Measurements from ENCODE around the gene NELFB.
"Not testable (repeated sequence)": the region's sequence is repeated elsewhere in the genome, so short reads cannot be mapped to it uniquely, and the experiment has no call there.

The NELFB gene

GRCh38 chr9:137234055-137234697 lies 21.0 kb upstream of the NELFB start:
- peaks cover 11% of the 10 kb centered on the region for H3K4me1 ChIP-seq (ENCODE audit: control insufficient read depth, insufficient read depth, low read length)
- no peak overlapping the region for H3K27ac ChIP-seq (ENCODE audit: low read depth, low read length)
- no peaks in the 10 kb centered on the region for H3K36me3 ChIP-seq (ENCODE audit: control insufficient read depth, insufficient read depth, low read length)
- H3K4me3 ChIP-seq (ENCODE audit: low read length) = no peak overlapping the region
- no peak overlapping the region for H3K9ac ChIP-seq (ENCODE audit: low read length)
- H3K27me3 ChIP-seq (ENCODE audit: control insufficient read depth, insufficient read depth, low read length) = peaks cover 34% of the 10 kb centered on the region

GRCh38 chr9:137234758-137235423 lies 20.2 kb upstream of the NELFB start:
- no peak overlapping the region for H3K9ac ChIP-seq (ENCODE audit: low read length)
- H3K4me3 ChIP-seq (ENCODE audit: low read length) = no peak overlapping the region
- H3K27me3 ChIP-seq (ENCODE audit: control insufficient read depth, insufficient read depth, low read length) = peaks cover 29% of the 10 kb centered on the region
- H3K4me1 ChIP-seq (ENCODE audit: control insufficient read depth, insufficient read depth, low read length) = peaks cover 11% of the 10 kb centered on the region
- no peaks in the 10 kb centered on the region for H3K36me3 ChIP-seq (ENCODE audit: control insufficient read depth, insufficient read depth, low read length)
- no peak overlapping the region for H3K27ac ChIP-seq (ENCODE audit: low read depth, low read length)

- H3K9ac ChIP-seq (ENCODE audit: low read length) = no peak overlapping the region
- H3K4me1 ChIP-seq (ENCODE audit: control insufficient read depth, insufficient read depth, low read length) = peaks cover 11% of the 10 kb centered on the region
- no peak overlapping the region for H3K27ac ChIP-seq (ENCODE audit: low read depth, low read length)
- peak overlapping the region; percentile 2 for H3K4me3 ChIP-seq (ENCODE audit: low read length)
- peaks cover 21% of the 10 kb centered on the region for H3K27me3 ChIP-seq (ENCODE audit: control insufficient read depth, insufficient read depth, low read length)
- no peaks in the 10 kb centered on the region for H3K36me3 ChIP-seq (ENCODE audit: control insufficient read depth, insufficient read depth, low read length)
Measured at GRCh38 chr9:137235424-137236237, 19.5 kb upstream of the NELFB start.

DNA sequence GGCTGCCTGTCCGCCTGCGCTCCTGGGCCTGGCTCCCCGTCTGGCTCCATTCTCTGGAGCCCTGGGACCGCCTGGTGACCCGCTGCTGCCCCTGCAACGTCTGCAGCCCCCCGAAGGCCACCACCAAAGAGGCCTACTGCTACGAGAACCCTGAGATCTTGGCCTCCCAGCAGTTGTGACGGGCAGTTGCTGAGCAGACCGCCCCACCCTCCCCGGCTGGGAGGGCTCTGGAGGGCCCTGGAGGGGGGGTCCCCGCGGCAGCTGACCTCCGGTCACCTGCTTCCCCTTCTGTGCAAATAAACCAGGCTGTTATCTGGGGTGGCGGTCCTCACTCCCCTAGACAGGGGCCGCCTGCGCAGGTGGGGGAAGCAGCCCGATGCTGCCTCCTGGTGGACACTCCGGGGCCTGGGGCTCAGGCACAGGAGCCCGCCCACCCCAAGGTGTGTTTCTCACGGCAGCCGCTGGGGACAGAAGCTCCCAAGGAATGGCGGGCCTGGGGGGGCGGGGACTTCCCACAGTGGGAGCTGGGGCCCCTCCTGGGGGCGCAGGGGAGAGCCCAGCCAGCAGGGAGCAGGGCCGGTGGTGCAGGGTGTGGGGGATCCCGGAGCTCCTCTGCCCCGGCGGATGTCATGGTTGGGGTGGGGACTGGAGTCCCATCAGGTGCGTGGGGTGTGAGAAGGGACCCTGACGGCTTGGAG lies 18.7 kb upstream of the NELFB start:
- no peak overlapping the region for H3K9ac ChIP-seq (ENCODE audit: low read length)
- no peak overlapping the region for H3K27ac ChIP-seq (ENCODE audit: low read depth, low read length)
- H3K4me1 ChIP-seq (ENCODE audit: control insufficient read depth, insufficient read depth, low read length) = peaks cover 11% of the 10 kb centered on the region
- H3K36me3 ChIP-seq (ENCODE audit: control insufficient read depth, insufficient read depth, low read length) = no peaks in the 10 kb centered on the region
- H3K4me3 ChIP-seq (ENCODE audit: low read length) = peak overlapping the region; percentile 41
- peaks cover 19% of the 10 kb centered on the region for H3K27me3 ChIP-seq (ENCODE audit: control insufficient read depth, insufficient read depth, low read length)

GRCh38 chr9:137236936-137237421 lies 18.1 kb upstream of the NELFB start:
- H3K27ac ChIP-seq (ENCODE audit: low read depth, low read length) = no peak overlapping the region
- H3K27me3 ChIP-seq (ENCODE audit: control insufficient read depth, insufficient read depth, low read length) = peaks cover 19% of the 10 kb centered on the region
- H3K4me1 ChIP-seq (ENCODE audit: control insufficient read depth, insufficient read depth, low read length) = peaks cover 11% of the 10 kb centered on the region
- no peaks in the 10 kb centered on the region for H3K36me3 ChIP-seq (ENCODE audit: control insufficient read depth, insufficient read depth, low read length)
- no peak overlapping the region for H3K9ac ChIP-seq (ENCODE audit: low read length)
- peak overlapping the region; percentile 41 for H3K4me3 ChIP-seq (ENCODE audit: low read length)

GRCh38 chr9:137237759-137238726 lies 17.1 kb upstream of the NELFB start:
- H3K27me3 ChIP-seq (ENCODE audit: control insufficient read depth, insufficient read depth, low read length) = peaks cover 16% of the 10 kb centered on the region
- peaks cover 20% of the 10 kb centered on the region for H3K4me1 ChIP-seq (ENCODE audit: control insufficient read depth, insufficient read depth, low read length)
- no peak overlapping the region for H3K27ac ChIP-seq (ENCODE audit: low read depth, low read length)
- peaks cover 7% of the 10 kb centered on the region for H3K36me3 ChIP-seq (ENCODE audit: control insufficient read depth, insufficient read depth, low read length)
- no peak overlapping the region for H3K9ac ChIP-seq (ENCODE audit: low read length)
- peak overlapping the region; percentile 21 for H3K4me3 ChIP-seq (ENCODE audit: low read length)

- Histone ChIP-seq H3K4me3 (ENCODE audit: low read length) (peak overlapping the region; percentile 82), H3K27ac (ENCODE audit: low read depth, low read length) (peak overlapping the region; percentile 96), H3K9ac (ENCODE audit: low read length) (peak overlapping the region; percentile 40), H3K4me1 (ENCODE audit: control insufficient read depth, insufficient read depth, low read length) (peaks cover 20% of the 10 kb centered on the region), H3K36me3 (ENCODE audit: control insufficient read depth, insufficient read depth, low read length) (peaks cover 11% of the 10 kb centered on the region)
- H3K27me3 ChIP-seq (ENCODE audit: control insufficient read depth, insufficient read depth, low read length) = not testable (repeated sequence)
Measured at GRCh38 chr9:137239541-137240200, 15.5 kb upstream of the NELFB start.

- Histone ChIP-seq H3K27ac (ENCODE audit: low read depth, low read length) (peak overlapping the region; percentile 96), H3K27me3 (ENCODE audit: control insufficient read depth, insufficient read depth, low read length) (peaks cover 2% of the 10 kb centered on the region), H3K4me1 (ENCODE audit: control insufficient read depth, insufficient read depth, low read length) (peaks cover 20% of the 10 kb centered on the region), H3K36me3 (ENCODE audit: control insufficient read depth, insufficient read depth, low read length) (peaks cover 11% of the 10 kb centered on the region), H3K9ac (ENCODE audit: low read length) (peak overlapping the region; percentile 40), H3K4me3 (ENCODE audit: low read length) (peak overlapping the region; percentile 82)
Measured at GRCh38 chr9:137240318-137240840, 14.7 kb upstream of the NELFB start.

DNA sequence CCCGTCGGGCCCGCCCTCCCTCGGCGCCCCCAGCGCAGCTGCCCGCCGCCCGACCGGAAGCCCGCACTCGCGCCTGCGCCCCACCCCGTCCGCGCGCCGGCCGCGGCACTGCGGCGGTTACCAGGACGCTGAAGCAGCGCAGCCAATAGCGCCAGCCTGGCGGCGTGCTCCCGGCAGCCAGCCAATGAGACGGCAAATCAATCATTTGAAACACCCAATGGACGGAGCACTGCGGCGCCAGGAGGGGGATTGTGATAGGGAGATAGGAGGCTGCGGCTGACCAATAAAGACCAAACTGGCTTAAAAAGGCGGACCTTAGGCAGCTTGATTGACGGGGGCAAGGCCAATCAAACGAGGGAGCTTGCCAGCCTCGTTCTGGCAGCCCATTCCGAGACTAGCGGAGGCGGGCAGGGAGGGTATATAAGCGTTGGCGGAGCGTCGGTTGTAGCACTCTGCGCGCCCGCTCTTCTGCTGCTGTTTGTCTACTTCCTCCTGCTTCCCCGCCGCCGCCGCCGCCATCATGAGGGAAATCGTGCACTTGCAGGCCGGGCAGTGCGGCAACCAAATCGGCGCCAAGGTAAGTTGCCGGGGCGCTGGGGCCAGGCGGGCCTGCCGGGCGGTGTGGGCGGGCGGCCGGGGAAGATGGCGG lies 14.2 kb upstream of the NELFB start, which contains the start of gene TUBB4B:
TSS of gene TUBB4B (plus strand) at position 447 of the 649 bp plus-strand sequence. CDS start at position 521, 74 bp downstream.
- Histone ChIP-seq H3K4me1 (ENCODE audit: control insufficient read depth, insufficient read depth, low read length) (peaks cover 18% of the 10 kb centered on the region), H3K4me3 (ENCODE audit: low read length) (peak within 1 kb of the TSS; percentile 84), H3K27ac (ENCODE audit: low read depth, low read length) (peak within 1 kb of the TSS; percentile 96), H3K27me3 (ENCODE audit: control insufficient read depth, insufficient read depth, low read length) (no peaks in the 10 kb centered on the region), H3K36me3 (ENCODE audit: control insufficient read depth, insufficient read depth, low read length) (peaks cover 11% of the 10 kb centered on the region), H3K9ac (ENCODE audit: low read length) (peak within 1 kb of the TSS; percentile 49)

GRCh38 chr9:137241490-137242268 lies 13.4 kb upstream of the NELFB start:
- H3K9ac ChIP-seq (ENCODE audit: low read length) = peak overlapping the region; percentile 49
- peaks cover 11% of the 10 kb centered on the region for H3K36me3 ChIP-seq (ENCODE audit: control insufficient read depth, insufficient read depth, low read length)
- peak overlapping the region; percentile 89 for H3K27ac ChIP-seq (ENCODE audit: low read depth, low read length)
- H3K27me3 ChIP-seq (ENCODE audit: control insufficient read depth, insufficient read depth, low read length) = no peaks in the 10 kb centered on the region
- H3K4me1 ChIP-seq (ENCODE audit: control insufficient read depth, insufficient read depth, low read length) = peaks cover 15% of the 10 kb centered on the region
- peak overlapping the region; percentile 84 for H3K4me3 ChIP-seq (ENCODE audit: low read length)

All from rectal smooth muscle tissue (tissue), 1 donor.